Stimulated activated CD4-positive, alpha-beta T cell treated with anti-CD3 and anti-CD28 coated beads, TNF-alpha, amount 100 ng/mL, for 1 hour (primary cell): ENCODE measurements around the gene GRB10.
A peak's percentile ranks its signal among the peaks of the same experiment; 100 is the strongest.

Source experiments
- DNase-seq, 3 donors: peaks; one replicate each; pipeline ENCODE4 v3.0.0-alpha.2; 2020; ENCODE audit warnings: low read depth in 3 of 3, low spot score in 1 of 3

The GRB10 gene

GRCh38 chr7:50803359-50804337, 21.0 kb upstream of the GRB10 start:
- no peak for DNase-seq

- DNase-seq, result no peak
Observed at GRCh38 chr7:50801907-50802306, 19.2 kb upstream of the GRB10 start.

- no peak for DNase-seq
Observed at GRCh38 chr7:50799873-50800272, 17.2 kb upstream of the GRB10 start.

- no peak for DNase-seq
Observed at GRCh38 chr7:50798126-50798525, 15.4 kb upstream of the GRB10 start.

GRCh38 chr7:50795831-50796230, 13.1 kb upstream of the GRB10 start:
- DNase-seq, result no peak

- no peak for DNase-seq
Observed at GRCh38 chr7:50795253-50795652, 12.6 kb upstream of the GRB10 start.

GRCh38 chr7:50793947-50794570, 11.4 kb upstream of the GRB10 start:
- DNase-seq, result no peak

GRCh38 chr7:50793120-50793946, 10.6 kb upstream of the GRB10 start:
- peak in 1 of 3 donors; percentile 18 for DNase-seq

GRCh38 chr7:50792342-50793119, 9.8 kb upstream of the GRB10 start:
- no peak for DNase-seq

- no peak for DNase-seq
Observed at GRCh38 chr7:50791938-50792341, 9.2 kb upstream of the GRB10 start.

- DNase-seq, result no peak
Observed at GRCh38 chr7:50791363-50791937, 8.8 kb upstream of the GRB10 start.

- no peak for DNase-seq
Observed at GRCh38 chr7:50790381-50790780, 7.7 kb upstream of the GRB10 start.

GRCh38 chr7:50788382-50788781, 5.7 kb upstream of the GRB10 start:
- no peak for DNase-seq

- DNase-seq, result no peak
Observed at GRCh38 chr7:50787825-50788224, 5.1 kb upstream of the GRB10 start.

GRCh38 chr7:50785346-50785745, 2.6 kb upstream of the GRB10 start:
- DNase-seq, result no peak

- no peak for DNase-seq
Observed at GRCh38 chr7:50783801-50784507, 1.3 kb upstream of the GRB10 start.

GRCh38 chr7:50783303-50783702, 607 bp upstream of the GRB10 start:
- no peak for DNase-seq

- no peak for DNase-seq
Observed at GRCh38 chr7:50781381-50782293, 1.1 kb downstream of the GRB10 start.

- no peak for DNase-seq
Observed at GRCh38 chr7:50780436-50780835, 2.3 kb downstream of the GRB10 start.
